Measurements from ENCODE around the gene HMGCLL1. TPM values are rescaled to one million over a fixed set of nuclear protein-coding genes. Genes with fewer than 3 reads are reported as not detected.

The HMGCLL1 gene
- total RNA-seq, result not detected in 2 replicates

DNA sequence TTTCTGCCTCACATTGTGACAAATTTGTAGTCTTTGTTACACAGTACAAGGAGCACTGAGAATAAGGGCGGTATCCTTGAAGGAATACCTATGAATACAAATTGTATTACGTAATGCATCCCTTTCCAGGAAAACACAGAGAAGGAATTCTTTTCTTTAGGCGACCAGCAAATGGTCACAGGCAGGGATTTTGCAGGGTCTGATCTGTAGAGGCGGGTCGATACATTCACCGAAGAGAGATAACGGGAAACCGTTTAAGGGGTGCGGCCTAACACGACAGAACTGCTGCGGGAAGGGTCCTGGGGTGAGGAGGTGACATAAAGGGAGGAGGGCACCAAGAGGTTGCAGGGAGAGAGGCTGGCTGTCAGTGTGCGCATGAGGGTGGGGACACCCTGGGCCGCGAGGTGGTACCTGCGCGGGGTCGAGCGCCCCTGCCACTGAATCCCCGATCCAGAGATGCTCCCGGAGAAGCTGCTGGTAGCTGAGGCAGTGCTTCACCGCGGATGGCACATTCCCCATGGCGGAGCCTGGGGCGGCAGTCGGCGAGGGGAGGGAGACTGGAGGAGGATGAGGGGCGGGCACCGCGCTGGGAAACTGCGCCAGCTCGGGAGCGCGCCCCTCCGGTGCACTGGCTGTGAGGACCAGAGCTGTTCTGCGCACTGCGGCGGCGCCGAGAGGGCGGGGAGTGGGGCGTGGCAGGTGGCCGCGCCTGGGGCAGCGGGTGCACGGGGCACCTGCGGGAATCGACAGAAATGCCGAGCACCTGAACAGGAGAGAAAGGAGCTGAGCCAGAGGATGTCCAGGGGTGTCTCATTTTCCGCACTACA lies at the start of gene HMGCLL1:
TSS of gene HMGCLL1 (minus strand) at position 656 of the 827 bp plus-strand sequence. CDS start at position 519, 137 bp downstream.
- Mint-ChIP-seq H3K4me1 (no peaks in the 10 kb centered on the region), H3K9me3 (no peaks in the 10 kb centered on the region), H3K27me3 (peaks cover 3% of the 10 kb centered on the region), H3K36me3 (ENCODE audit: low read depth) (no peaks in the 10 kb centered on the region), H3K4me3 (no peak within 1 kb of the TSS), H3K27ac (no peak within 1 kb of the TSS)
- DNase-seq, result no peak
- intact Hi-C loops (cut with micrococcal nuclease), result no loop called here

DNA sequence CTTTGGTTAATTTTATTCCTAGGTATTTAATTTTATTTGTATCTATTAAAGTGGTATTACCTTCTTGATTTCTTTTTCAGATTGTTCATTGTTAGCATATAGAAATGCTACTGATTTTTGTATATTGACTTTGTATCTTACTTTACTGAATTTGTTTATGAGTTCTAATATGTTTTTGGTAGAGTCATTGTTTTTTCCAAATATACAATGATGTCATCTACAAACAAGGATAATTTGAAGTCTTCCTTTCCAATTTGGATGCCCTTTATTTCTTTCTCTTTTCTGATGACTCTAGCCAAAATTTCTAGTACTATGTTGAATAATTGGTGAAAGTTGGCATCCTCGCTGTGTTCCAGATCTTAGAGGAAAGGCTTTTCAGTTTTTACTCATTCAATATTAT lies 43.0 kb upstream of the HMGCLL1 start:
- DNase-seq, result no peak
- Mint-ChIP-seq H3K4me1 (no peaks in the 10 kb centered on the region), H3K9me3 (no peaks in the 10 kb centered on the region), H3K4me3 (no peak overlapping the region), H3K27ac (no peak overlapping the region), H3K36me3 (ENCODE audit: low read depth) (no peaks in the 10 kb centered on the region), H3K27me3 (no peaks in the 10 kb centered on the region)
- intact Hi-C loops (cut with micrococcal nuclease), result no loop called here

DNA sequence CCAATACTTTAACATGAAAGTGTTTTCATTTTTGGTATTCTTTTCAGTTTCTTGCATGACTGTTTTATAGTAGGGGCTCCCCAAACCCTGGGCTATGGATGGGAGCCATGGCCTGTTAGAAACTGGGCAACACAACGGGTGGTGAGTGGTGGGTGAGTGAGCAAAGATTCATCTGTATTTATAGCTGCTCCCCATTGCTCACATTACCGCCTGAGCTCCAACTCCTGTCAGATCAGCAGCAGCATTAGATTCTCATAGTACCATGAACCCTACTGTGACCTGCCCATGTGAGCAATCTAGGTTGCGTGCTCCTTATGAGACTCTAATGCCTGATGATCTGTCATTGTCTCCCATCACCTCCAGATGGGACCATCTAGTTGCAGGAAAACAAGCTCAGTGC lies 42.3 kb upstream of the HMGCLL1 start:
- DNase-seq, result no peak
- Mint-ChIP-seq H3K36me3 (ENCODE audit: low read depth) (no peaks in the 10 kb centered on the region), H3K9me3 (no peaks in the 10 kb centered on the region), H3K4me3 (no peak overlapping the region), H3K27ac (no peak overlapping the region), H3K27me3 (no peaks in the 10 kb centered on the region), H3K4me1 (no peaks in the 10 kb centered on the region)
- intact Hi-C loops (cut with micrococcal nuclease), result no loop called here

DNA sequence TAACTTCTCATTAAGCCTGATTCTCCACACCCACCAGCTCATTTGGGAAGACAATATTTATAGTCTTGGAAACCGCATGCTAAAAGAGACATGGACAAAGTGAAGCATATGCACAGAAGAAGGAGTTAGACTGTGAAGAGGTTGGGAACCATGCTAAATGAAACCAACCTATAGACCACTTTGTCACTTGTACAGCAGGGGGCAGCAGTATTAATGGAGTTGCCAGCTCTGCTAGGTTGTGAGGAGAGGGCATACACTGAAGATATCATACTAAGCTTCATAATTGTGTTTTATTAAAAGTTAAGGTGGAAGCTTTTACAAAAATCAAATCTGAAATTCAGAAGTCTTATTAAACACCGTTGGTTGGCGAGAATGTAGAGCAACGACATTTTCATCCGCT lies 38.3 kb upstream of the HMGCLL1 start:
- H3K4me1 Mint-ChIP-seq, result no peaks in the 10 kb centered on the region
- no peaks in the 10 kb centered on the region for H3K36me3 Mint-ChIP-seq (ENCODE audit: low read depth)
- no peak overlapping the region for H3K4me3 Mint-ChIP-seq
- H3K27ac Mint-ChIP-seq, result no peak overlapping the region
- H3K27me3 Mint-ChIP-seq, result no peaks in the 10 kb centered on the region
- H3K9me3 Mint-ChIP-seq, result no peaks in the 10 kb centered on the region
- intact Hi-C loops (cut with micrococcal nuclease), result no loop called here
- no peak for DNase-seq

DNA sequence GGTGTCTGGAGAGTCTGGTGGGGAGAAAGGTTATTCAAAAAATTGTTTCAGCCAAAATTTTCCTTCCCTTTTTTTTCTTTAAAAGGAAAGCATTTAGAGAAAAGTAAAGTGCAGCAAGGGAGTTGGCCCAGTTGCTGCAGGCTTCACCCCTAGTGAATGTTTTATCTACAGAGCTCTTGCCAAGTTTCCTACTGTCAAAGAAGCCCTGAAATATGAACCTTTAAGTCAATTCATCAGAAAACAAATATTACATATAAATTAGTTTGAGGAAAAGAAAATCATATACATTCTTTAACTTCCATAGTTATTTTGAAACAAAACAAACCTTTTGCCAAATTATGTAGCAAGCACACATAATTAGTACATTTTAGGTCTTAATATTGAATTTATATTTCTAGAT lies 25.0 kb upstream of the HMGCLL1 start:
- intact Hi-C loops (cut with micrococcal nuclease), result no loop called here
- DNase-seq, result no peak
- no peaks in the 10 kb centered on the region for H3K27me3 Mint-ChIP-seq
- H3K36me3 Mint-ChIP-seq (ENCODE audit: low read depth), result no peaks in the 10 kb centered on the region
- no peaks in the 10 kb centered on the region for H3K9me3 Mint-ChIP-seq
- no peak overlapping the region for H3K27ac Mint-ChIP-seq
- H3K4me3 Mint-ChIP-seq, result no peak overlapping the region
- no peaks in the 10 kb centered on the region for H3K4me1 Mint-ChIP-seq

DNA sequence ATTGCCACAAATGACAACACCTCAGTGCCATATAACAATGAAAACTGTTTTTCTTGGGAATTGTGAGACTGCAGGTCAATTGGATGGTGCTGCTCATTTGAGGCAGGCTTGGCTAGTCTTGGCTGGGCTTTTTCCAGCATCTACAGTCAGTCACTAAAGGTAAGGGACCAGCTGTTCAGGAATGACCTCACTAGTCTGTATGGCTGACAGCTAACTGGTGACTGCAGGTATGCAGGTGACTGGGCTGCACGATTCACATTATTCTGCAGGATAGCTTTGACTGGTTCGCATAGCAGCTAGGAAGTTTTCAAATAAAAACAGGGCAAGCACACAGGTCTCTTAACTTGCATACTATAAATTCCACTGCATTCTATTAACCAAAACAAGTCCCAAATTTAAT lies 22.1 kb upstream of the HMGCLL1 start:
- Mint-ChIP-seq H3K36me3 (ENCODE audit: low read depth) (no peaks in the 10 kb centered on the region), H3K4me1 (no peaks in the 10 kb centered on the region), H3K27ac (no peak overlapping the region), H3K4me3 (no peak overlapping the region), H3K27me3 (no peaks in the 10 kb centered on the region), H3K9me3 (no peaks in the 10 kb centered on the region)
- intact Hi-C loops (cut with micrococcal nuclease), result no loop called here
- DNase-seq, result no peak

DNA sequence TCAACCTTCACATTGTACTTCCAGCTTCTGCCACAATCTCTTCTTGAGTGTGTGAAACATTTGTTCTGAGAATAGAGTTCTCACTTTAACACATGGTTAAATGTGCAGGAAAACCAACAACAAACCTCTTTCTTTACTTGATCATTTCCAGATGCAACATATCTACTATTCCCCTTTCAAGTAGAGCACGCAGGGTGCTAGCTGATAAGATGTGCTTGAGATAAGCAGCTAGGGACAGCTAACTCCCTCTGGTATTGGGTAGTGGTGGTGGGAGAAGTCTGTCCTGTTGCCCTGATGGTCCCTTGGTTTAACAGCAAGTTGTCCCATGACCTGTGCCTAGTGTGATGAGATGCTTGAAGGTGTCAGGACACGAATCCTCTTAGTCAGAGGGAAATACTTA lies 15.4 kb upstream of the HMGCLL1 start:
- Mint-ChIP-seq H3K4me1 (no peaks in the 10 kb centered on the region), H3K36me3 (ENCODE audit: low read depth) (no peaks in the 10 kb centered on the region), H3K4me3 (no peak overlapping the region), H3K27ac (no peak overlapping the region), H3K9me3 (no peaks in the 10 kb centered on the region), H3K27me3 (no peaks in the 10 kb centered on the region)
- intact Hi-C loops (cut with micrococcal nuclease), result no loop called here
- no peak for DNase-seq

DNA sequence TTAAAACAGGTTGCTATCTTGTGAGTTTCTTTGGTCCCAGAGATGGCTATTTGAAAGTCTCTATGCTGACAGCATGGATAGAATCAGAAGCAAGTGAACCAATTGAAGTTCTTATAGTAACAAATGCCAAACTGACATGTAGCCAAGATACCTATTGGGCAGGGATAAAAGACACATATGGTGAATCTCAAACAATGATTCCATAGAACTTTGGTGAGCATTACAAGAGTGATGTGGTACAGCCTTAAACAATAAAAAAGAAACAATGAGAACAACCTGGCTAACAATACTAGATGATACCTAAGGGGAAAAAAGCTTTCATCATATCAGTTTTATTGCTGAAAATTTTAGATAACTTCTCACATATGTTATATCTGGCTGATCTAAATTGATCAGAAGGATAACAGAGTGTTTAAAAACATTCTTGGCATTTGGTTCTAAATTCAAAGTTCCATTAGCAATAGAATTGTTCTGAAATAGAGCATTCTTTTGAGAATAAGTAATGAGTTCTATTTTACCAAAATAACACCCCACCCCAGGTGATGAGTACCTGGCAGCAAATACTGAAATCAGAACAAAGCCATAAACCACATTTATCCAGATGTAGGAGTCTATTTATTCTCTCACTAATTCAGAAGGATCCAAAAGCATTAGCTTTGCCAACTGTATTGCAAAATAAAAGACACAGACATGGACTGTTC lies 5.8 kb upstream of the HMGCLL1 start:
- Mint-ChIP-seq H3K27me3 (no peaks in the 10 kb centered on the region), H3K9me3 (peaks cover 5% of the 10 kb centered on the region), H3K36me3 (ENCODE audit: low read depth) (no peaks in the 10 kb centered on the region), H3K4me3 (no peak overlapping the region), H3K27ac (no peak overlapping the region), H3K4me1 (no peaks in the 10 kb centered on the region)
- intact Hi-C loops (cut with micrococcal nuclease), result no loop called here
- DNase-seq, result no peak

DNA sequence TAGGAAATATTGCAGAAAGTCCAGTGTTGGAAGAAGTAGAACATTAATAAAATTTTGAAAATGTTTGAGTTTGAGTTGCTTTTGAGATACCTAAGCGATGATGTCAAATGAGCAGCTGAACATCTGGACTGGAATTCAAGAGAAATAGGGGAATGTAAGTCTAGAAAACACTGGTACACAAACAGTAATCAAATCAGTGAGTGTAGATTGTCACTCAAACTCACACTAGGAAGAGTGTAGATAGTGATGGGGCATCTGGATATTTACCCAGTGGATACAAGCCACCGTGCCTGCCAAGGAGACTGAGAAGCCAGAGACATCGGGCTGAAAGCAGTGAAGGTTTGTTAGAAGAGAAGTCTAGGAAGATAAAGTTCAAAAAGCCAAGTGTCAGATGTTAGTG lies 2.2 kb downstream of the HMGCLL1 start:
- H3K9me3 Mint-ChIP-seq, result no peaks in the 10 kb centered on the region
- no peak overlapping the region for H3K27ac Mint-ChIP-seq
- H3K4me1 Mint-ChIP-seq, result no peaks in the 10 kb centered on the region
- no peaks in the 10 kb centered on the region for H3K36me3 Mint-ChIP-seq (ENCODE audit: low read depth)
- intact Hi-C loops (cut with micrococcal nuclease), result no loop called here
- peaks cover 3% of the 10 kb centered on the region for H3K27me3 Mint-ChIP-seq
- DNase-seq, result no peak
- no peak overlapping the region for H3K4me3 Mint-ChIP-seq

DNA sequence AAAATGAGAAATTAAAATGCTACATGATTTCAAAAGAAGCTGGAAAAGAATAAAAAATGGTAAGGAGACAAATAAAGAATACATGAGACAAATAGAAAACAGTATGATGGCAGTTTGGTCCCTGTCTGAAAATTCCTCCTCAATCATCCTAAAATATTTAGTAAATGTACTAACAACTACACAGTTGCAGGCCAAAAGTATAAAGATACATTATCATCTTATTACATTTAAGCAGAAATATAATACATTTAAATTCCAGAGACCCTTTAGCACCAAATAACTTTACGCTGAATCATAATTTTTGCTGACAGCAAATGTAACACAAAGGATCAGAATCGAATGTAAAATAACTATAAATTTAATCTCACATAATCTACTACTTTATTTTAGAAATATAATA lies 4.4 kb downstream of the HMGCLL1 start:
- Mint-ChIP-seq H3K4me3 (no peak overlapping the region), H3K9me3 (no peaks in the 10 kb centered on the region), H3K27ac (no peak overlapping the region), H3K4me1 (no peaks in the 10 kb centered on the region), H3K36me3 (ENCODE audit: low read depth) (no peaks in the 10 kb centered on the region), H3K27me3 (peaks cover 3% of the 10 kb centered on the region)
- no peak for DNase-seq
- intact Hi-C loops (cut with micrococcal nuclease), result no loop called here

DNA sequence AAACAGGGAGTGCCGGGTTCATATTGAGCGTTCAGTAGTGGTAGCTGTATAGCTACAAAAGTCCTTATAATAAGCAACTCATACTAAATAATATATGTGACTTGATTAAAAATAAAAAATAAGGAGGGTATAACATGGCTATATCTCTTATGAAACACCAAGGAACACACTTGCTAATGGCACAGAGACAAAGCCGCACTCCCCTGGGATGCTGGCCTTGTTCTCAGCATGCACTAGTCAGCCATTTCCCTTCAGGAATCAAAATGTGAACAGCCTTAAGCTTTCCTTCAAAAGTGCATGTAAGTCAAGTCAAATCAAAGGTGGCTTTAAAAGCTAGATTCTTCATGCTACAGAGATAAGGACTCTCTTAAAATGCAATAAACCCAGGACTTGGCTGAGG lies 9.4 kb downstream of the HMGCLL1 start:
- intact Hi-C loops (cut with micrococcal nuclease), result no loop called here
- no peaks in the 10 kb centered on the region for H3K4me1 Mint-ChIP-seq
- H3K36me3 Mint-ChIP-seq (ENCODE audit: low read depth), result no peaks in the 10 kb centered on the region
- no peak overlapping the region for H3K4me3 Mint-ChIP-seq
- no peaks in the 10 kb centered on the region for H3K9me3 Mint-ChIP-seq
- H3K27ac Mint-ChIP-seq, result no peak overlapping the region
- no peak for DNase-seq
- no peaks in the 10 kb centered on the region for H3K27me3 Mint-ChIP-seq

DNA sequence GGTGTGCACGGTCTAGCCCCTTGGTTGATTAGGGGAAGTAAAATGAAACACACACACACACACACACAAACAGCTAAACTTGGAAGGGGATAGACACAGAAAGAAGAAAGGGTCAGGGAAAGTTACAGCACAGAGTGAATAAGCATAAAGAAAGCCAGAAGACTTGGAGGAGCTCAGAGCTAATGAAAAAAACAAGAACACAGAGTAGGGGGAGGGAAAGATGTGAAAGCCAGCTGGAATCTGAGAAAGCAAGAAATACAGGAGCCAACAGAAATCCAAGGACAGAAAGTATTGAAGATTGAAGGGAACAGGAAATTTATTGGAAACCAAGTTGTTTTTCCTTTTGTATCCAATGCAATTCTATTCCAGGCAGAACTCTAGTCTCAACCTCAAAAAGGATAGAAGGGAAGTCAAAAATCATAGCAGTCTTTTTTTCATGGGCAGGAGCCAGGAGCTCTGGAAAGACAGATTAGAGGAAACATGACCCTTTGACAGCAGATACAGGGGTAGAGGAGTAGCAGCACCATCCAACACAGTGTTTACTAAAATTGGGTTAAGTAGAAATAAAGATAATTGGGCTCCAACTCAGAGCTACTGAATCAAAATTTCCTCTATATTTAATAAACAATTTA lies 10.1 kb downstream of the HMGCLL1 start:
- intact Hi-C loops (cut with micrococcal nuclease), result no loop called here

DNA sequence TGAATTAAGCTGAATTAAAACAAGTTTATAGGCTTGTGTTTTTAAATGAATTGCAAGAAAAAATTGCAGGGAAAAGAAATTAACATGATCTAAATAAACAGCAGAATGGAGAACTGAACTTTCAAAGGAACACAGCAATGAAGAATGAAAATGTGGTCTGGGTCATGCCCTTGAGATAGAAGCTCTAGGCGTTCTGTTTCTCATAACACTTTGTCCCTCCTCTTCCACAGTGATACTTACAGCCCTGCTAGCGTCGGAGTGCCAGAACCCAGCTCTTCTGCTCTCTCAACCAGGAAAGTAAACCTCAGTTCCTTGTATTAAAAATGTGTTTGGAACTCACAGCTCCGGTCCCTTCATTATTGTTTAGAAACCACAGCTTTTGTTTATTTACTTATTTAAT lies 11.4 kb downstream of the HMGCLL1 start:
- H3K4me1 Mint-ChIP-seq, result no peaks in the 10 kb centered on the region
- intact Hi-C loops (cut with micrococcal nuclease), result no loop called here
- H3K9me3 Mint-ChIP-seq, result no peaks in the 10 kb centered on the region
- H3K27ac Mint-ChIP-seq, result no peak overlapping the region
- DNase-seq, result no peak
- no peaks in the 10 kb centered on the region for H3K36me3 Mint-ChIP-seq (ENCODE audit: low read depth)
- no peaks in the 10 kb centered on the region for H3K27me3 Mint-ChIP-seq
- no peak overlapping the region for H3K4me3 Mint-ChIP-seq

More for the DNA sequence above, 10.1 kb downstream of the HMGCLL1 start:
- no peaks in the 10 kb centered on the region for H3K9me3 Mint-ChIP-seq
- no peak overlapping the region for H3K27ac Mint-ChIP-seq
- no peak for DNase-seq
- H3K4me3 Mint-ChIP-seq, result no peak overlapping the region
- H3K4me1 Mint-ChIP-seq, result no peaks in the 10 kb centered on the region
- no peaks in the 10 kb centered on the region for H3K27me3 Mint-ChIP-seq
- H3K36me3 Mint-ChIP-seq (ENCODE audit: low read depth), result no peaks in the 10 kb centered on the region

DNA sequence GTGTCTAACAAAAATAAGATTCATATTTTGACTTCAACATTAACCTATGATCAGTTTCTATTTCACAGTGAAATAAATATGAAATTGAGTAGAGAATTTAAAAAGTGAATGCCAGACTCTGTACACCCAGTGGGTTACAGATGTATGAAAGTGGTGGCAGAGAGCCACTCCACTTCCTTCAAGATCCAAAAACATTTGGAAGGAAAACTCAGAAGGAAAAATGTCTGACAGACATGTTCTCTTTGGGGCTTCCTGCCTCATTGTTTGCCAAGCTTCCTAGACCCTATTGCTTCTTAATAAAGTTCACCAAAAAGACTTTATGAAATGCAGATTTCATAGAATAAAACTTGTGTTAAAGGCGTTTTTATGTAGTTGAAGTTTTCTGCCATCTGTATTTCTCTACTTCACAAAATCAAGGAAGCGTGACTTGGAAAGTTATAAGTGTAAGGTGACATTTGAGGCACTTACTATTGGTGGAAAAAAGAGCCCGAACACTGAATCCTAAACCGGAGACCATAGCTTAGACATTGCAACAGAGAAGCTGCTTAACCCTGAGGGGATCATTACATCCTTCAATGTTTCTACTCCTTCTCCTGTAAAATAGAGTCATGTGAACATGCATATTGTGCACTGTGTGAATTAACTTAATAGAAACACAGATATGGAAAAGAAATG lies 12.8 kb downstream of the HMGCLL1 start:
- Mint-ChIP-seq H3K4me1 (no peaks in the 10 kb centered on the region), H3K36me3 (ENCODE audit: low read depth) (no peaks in the 10 kb centered on the region), H3K27me3 (no peaks in the 10 kb centered on the region), H3K27ac (no peak overlapping the region), H3K4me3 (no peak overlapping the region), H3K9me3 (no peaks in the 10 kb centered on the region)
- intact Hi-C loops (cut with micrococcal nuclease), result no loop called here
- DNase-seq, result no peak

Data from activated CD4-positive, alpha-beta T cell treated with anti-CD3 and anti-CD28 coated beads, Interleukin-2, amount 10 ng/mL, durations not matched to agents 24 days and 14 days (primary cell).